K562 (cell line): ENCODE measurements around the gene TENT5A. TPM values are rescaled to one million over a fixed set of nuclear protein-coding genes. Genes with fewer than 3 reads are reported as not detected.

Experiments
- CBFA2T3 ChIP-seq: fragments of 450-650 bp; IDR thresholded peaks from 2 replicates; pipeline ENCODE4 v1.6.1; 2017
- GABPB1 ChIP-seq: sonication (generic); formaldehyde crosslinking; IDR thresholded peaks from 2 replicates; pipeline ENCODE4 v1.8.0; 2022; ENCODE audit warnings: mild to moderate bottlenecking, missing genetic modification reagents
- NR2C2 ChIP-seq, 2 experiments: fragments of 200-800 bp in 1 of 2; sonication (Bioruptor generic) in 1 of 2; sonication (generic) in 1 of 2; formaldehyde crosslinking in 1 of 2; IDR thresholded peaks; 2 replicates each; pipeline versions ENCODE4 v1.6.1 to v1.8.0; 2016 to 2022; ENCODE audit warnings: mild to moderate bottlenecking in 1 of 2, missing compliant biosample characterization in 1 of 2, missing genetic modification characterization in 1 of 2, missing genetic modification reagents in 1 of 2
- OTX1 ChIP-seq: fragments of 450-650 bp; formaldehyde crosslinking; IDR thresholded peaks from 2 replicates; pipeline ENCODE4 v1.4.0; 2022; ENCODE audit warnings: mild to moderate bottlenecking
- PCBP1 ChIP-seq: fragments of 200-400 bp; formaldehyde crosslinking; IDR thresholded peaks from 2 replicates; pipeline ENCODE4 v1.6.1; 2018; ENCODE audit warnings: mild to moderate bottlenecking, low read depth, low read length; ENCODE audit not compliant: poor library complexity, severe bottlenecking
- SIRT6 ChIP-seq: IDR thresholded peaks from one replicate; pipeline ENCODE4 v1.6.1; 2012; ENCODE audit warnings: low read depth, mild to moderate bottlenecking, control low read depth, inconsistent platforms, low read length, moderate library complexity
- SREBF1 ChIP-seq: fragments of 150-350 bp; IDR thresholded peaks from 2 replicates; pipeline ENCODE4 v1.6.1; 2014; ENCODE audit warnings: antibody characterized with exemption, low read depth, low read length, borderline replicate concordance
- ZNF324 ChIP-seq: fragments of 250-450 bp; sonication (Bioruptor Pico); IDR thresholded peaks from 2 replicates; pipeline ENCODE4 v1.4.0; 2020; ENCODE audit warnings: mild to moderate bottlenecking
- polyA plus RNA-seq, 8 experiments: library from polyadenylated mRNA; depleted of rRNA in 4 of 8; stranded (reverse) in 5 of 8; unstranded in 3 of 8; fragments of >200 nt; fragmentation: Nextera tagmentation in 2 of 8; fragmentation: Illumina TruSeq in 1 of 8; extraction: Ambion mirVana in 2 of 8; extraction: Trizol in 1 of 8; gene quantifications; 2 replicates each; pipeline versions ENCODE4 v1.2.1 to v1.2.3, GENCODE V29; 2011 to 2014; ENCODE audit warnings: inconsistent platforms in 1 of 8, missing spikeins in 1 of 8
- total RNA-seq, 7 experiments: library from RNA; depleted of rRNA in 6 of 7; stranded (reverse); fragments of >200 nt in 6 of 7; fragmentation: Illumina TruSeq in 2 of 7; extraction: Trizol in 2 of 7; gene quantifications; 2 replicates each; pipeline versions ENCODE4 v1.2.1 to v1.2.3, GENCODE V29; 2011 to 2021; ENCODE audit warnings: low replicate concordance in 1 of 7
- TF ChIP-seq, protein P1 (sequence below): fragments of 250-450 bp; sonication (Bioruptor Pico); IDR thresholded peaks from 2 replicates; pipeline ENCODE4 v1.5.1; 2021; ENCODE audit warnings: mild to moderate bottlenecking

Gene TENT5A
- total and polyA plus RNA-seq, 9 of the 15 experiments (the other 6 are each of a cell fraction or from before 2014, with no cell fraction given) = 0.77 to 2.3 (median 1.3) TPM

GRCh38 chr6:81750681-81751387 is 1.6 kb downstream of the TENT5A start (continued):
- TF ChIP-seq, protein P1, sequence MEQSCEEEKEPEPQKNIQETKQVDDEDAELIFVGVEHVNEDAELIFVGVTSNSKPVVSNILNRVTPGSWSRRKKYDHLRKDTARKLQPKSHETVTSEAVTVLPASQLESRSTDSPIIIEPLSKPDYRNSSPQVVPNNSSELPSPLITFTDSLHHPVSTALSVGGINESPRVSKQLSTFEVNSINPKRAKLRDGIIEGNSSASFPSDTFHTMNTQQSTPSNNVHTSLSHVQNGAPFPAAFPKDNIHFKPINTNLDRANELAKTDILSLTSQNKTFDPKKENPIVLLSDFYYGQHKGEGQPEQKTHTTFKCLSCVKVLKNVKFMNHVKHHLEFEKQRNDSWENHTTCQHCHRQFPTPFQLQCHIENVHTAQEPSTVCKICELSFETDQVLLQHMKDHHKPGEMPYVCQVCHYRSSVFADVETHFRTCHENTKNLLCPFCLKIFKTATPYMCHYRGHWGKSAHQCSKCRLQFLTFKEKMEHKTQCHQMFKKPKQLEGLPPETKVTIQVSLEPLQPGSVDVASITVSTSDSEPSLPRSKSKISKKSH = no peak
- TF ChIP-seq CBFA2T3 (no peak), SIRT6 (no peak), ZNF324 (no peak), PCBP1 (no peak), NR2C2 (CRISPR knock-in tag; IDR thresholded peaks at IDR 0.05) (no peak), NR2C2 (tag; IDR thresholded peaks at IDR 0.05) (no peak), SREBF1 (no peak), OTX1 (CRISPR knock-in tag) (no peak), GABPB1 (CRISPR knock-in tag) (no peak)
- TF ChIP-seq, all 486 proteins: peak for 0
